ENCODE results near the gene ADGRV1. TPM values are rescaled to one million over a fixed set of nuclear protein-coding genes. Genes with fewer than 3 reads are reported as not detected.

Gene ADGRV1
- polyA plus RNA-seq, 1 of the 3 experiments (the other 2 are of a cell fraction) = 0.23 TPM

GRCh38 chr5:90944116-90944515 lies 385.5 kb downstream of the ADGRV1 start:
- H3K9ac ChIP-seq = no peak overlapping the region
- no peak overlapping the region for H3K27ac ChIP-seq (ENCODE audit: low read depth in 2 of 2, low read length in 1 of 2)
- H3K36me3 ChIP-seq (replicated peaks in 1 of 2; ENCODE audit: control insufficient read depth in 1 of 2, insufficient read depth in 2 of 2, low read length in 1 of 2) = no peaks in the 10 kb centered on the region
- H3K9me3 ChIP-seq = no peaks in the 10 kb centered on the region
- TF ChIP-seq GABPA (IDR thresholded peaks at IDR 0.05; ENCODE audit: low read depth) (no peak), CHD2 (IDR thresholded peaks at IDR 0.05; ENCODE audit: low read length, partially characterized antibody) (no peak), SIN3A (IDR thresholded peaks at IDR 0.05; ENCODE audit: borderline replicate concordance, low read depth, low read length) (no peak), FOXJ3 (CRISPR knock-in tag; IDR thresholded peaks at IDR 0.05) (no peak), RXRA (IDR thresholded peaks at IDR 0.05; ENCODE audit: borderline replicate concordance, low read depth) (no peak), RCOR1 (IDR thresholded peaks at IDR 0.05; ENCODE audit: low read length) (no peak), REST (IDR thresholded peaks at IDR 0.05; ENCODE audit: low read depth, low read length) (no peak), PBX3 (IDR thresholded peaks at IDR 0.05) (no peak), POLR2AphosphoS5 (IDR thresholded peaks at IDR 0.05; ENCODE audit: low read depth, low read length) (no peak), EZH2phosphoT487 (IDR thresholded peaks at IDR 0.05; ENCODE audit: borderline replicate concordance, low read depth) (no peak), NFIC (IDR thresholded peaks at IDR 0.05; ENCODE audit: borderline replicate concordance) (no peak), EP300 (IDR thresholded peaks at IDR 0.05; ENCODE audit: borderline replicate concordance in 1 of 2, low read depth in 1 of 2, low read length in 1 of 2) (no peak), USF2 (IDR thresholded peaks at IDR 0.05; ENCODE audit: borderline replicate concordance, low read depth, low read length) (no peak)
- H3K79me2 ChIP-seq (ENCODE audit: insufficient read depth) = no peaks in the 10 kb centered on the region
- ChIA-PET POLR2A (no interaction called here), CTCF (interaction anchor here (2.0 to 2.9 kb wide), 2 partner anchors 12 to 441 kb away, joined by 6 to 13 read pairs; no protein-coding TSS in a partner anchor)
- no peak overlapping the region for H3K4me3 ChIP-seq (ENCODE audit: low read depth in 2 of 2, low read length in 1 of 2)
- no peak overlapping the region for H2AFZ ChIP-seq (ENCODE audit: low read depth)
- DNase-seq = no peak
- H3F3A ChIP-seq (replicated peaks; ENCODE audit: insufficient read depth) = no peaks in the 10 kb centered on the region
- no peaks in the 10 kb centered on the region for H3K27me3 ChIP-seq (ENCODE audit: insufficient read depth)
- H4K20me1 ChIP-seq (ENCODE audit: insufficient read depth) = no peaks in the 10 kb centered on the region
- peaks cover 12 to 21% of the 10 kb centered on the region in 2 experiments; a peak in 3 of 4 replicates for H3K4me1 ChIP-seq (ENCODE audit: control insufficient read depth in 1 of 2, insufficient read depth in 2 of 2, low read depth in 1 of 2, low read length in 1 of 2)
- H3K9me2 ChIP-seq = no peaks in the 10 kb centered on the region
- H3K4me2 ChIP-seq = no peak overlapping the region

Data from SK-N-SH (cell line).